Measurements from ENCODE around the gene TK2. TPM values are rescaled to one million over a fixed set of nuclear protein-coding genes. Genes with fewer than 3 reads are reported as not detected.
"Not testable (repeated sequence)": the region's sequence is repeated elsewhere in the genome, so short reads cannot be mapped to it uniquely, and the experiment has no call there.

The TK2 gene
- total RNA-seq, 2 donors from 2014 or later = 22.3 to 28.2 TPM

DNA sequence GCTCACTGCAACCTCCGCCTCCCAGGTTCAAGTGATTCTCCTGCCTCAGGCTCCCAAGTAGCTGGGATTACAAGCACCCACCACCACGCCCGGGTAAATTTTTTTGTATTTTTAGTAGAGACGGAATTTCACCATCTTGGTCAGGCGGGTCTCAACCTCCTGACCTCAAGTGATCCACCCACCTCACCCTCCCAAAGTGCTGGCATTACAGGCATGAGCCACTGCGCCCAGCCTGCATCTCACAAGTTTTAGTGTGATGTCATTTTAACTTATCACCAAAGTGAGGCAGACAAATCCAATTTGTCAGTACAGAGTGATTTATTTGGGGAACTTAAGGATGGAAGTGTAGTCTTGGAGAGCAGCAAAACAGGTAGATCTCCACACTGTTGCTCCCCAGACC lies 83.3 kb downstream of the TK2 start:
- intact Hi-C loops (cut with DNase I); DNase-seq; ATAC-seq: not testable (repeated sequence)

DNA sequence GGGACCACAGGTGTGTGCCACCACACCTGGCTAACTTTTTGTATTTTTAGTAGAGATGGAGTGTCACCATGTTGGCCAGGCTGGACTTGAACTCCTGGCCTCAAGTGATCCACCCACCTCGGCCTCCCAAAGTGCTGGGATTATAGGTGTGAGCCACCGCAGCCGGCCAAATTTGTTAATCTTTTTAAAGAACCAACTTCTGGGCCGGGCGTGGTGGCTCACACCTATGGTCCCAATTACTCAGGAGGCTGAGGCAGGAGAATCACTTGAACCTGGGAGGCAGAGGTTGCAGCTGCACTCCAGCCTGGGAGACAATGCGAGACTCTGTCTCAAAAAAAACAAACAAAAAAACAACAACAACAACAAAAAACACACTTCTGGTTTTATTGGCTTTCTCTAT lies 84.0 kb downstream of the TK2 start:
- DNase-seq; ATAC-seq; intact Hi-C loops (cut with DNase I): not testable (repeated sequence)

DNA sequence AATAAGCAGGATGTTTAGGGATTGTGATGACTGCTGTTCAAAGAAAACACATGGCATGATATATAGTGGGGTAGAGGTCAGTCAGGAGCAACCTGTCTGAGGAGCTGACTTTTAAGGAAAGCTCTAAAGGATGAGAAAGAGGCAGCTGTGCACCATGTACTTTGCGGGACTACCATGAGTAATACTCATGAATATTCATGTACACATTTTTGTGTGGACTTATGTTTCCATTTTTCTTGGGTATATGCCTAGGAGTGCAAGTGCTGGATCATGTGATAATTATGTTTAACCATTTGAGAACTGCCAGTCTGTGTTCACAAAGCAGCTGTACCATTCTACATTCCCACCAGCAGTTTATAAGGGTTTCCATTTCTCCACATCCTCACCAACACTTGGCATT lies 87.0 kb downstream of the TK2 start:
- DNase-seq (no peak), ATAC-seq (no peak)
- intact Hi-C loops (cut with DNase I) = no loop called here

DNA sequence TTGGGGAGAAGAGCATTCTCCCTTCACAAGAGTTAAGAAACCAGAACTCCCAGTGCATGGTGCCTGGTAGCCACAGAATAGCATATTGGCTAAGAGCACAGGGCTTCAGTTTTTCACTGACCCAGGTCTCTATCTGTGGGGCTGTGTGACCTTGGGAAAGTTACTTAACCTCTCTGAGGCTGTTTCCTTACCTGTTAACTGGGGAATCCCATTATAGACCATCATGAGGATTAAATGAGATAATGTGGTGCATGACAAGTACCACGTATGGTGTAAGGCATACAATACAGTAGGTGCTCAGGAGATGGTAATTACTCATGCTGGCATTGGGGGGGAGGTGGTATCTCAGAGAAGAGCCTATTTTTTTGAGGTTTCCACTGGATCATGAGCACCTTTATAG lies 89.2 kb downstream of the TK2 start:
- intact Hi-C loops (cut with DNase I) = no loop called here
- ATAC-seq = no peak
- no peak for DNase-seq

DNA sequence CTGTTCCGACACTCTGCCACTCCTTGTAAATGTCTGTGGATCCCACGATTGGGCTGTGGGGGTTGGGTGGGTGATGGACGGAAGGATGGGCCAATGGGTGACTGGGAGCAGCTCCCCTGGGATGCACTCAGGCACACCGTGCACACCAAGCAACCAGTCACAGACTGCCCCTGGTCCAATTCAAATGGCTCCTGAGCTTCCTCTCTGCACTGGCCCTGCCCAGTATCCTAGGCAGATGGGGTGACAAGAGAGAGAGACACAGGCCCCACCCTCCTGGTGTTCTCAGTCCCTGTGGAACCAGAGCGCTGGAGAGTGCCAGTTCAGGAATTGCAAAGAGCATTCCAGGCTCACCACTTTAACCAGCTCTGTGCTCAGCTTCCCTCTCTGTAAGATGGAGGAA lies 90.0 kb downstream of the TK2 start:
- intact Hi-C loops (cut with DNase I) = no loop called here
- ATAC-seq = no peak

DNA sequence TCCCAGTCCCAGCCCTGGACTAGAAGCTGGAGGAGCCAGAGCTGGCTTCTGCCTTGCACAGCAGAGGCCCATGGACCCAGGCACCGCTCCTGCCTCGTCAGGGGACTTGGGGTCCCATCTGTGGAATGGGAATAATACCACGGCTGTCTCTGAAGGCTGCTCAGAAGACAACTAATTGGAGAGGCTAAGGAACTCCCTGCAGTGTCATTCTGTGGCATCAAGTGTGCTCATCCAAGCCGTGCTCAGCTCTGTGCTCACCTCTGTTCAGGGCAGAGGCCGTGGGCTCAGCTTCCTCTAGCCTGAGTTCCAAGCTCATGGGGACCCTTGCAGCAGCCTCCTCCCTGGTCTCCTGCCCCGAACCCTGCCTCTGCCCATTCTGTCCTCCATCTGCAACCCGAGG lies 91.1 kb downstream of the TK2 start:
- intact Hi-C loops (cut with DNase I) = no loop called here
- no peak for DNase-seq
- ATAC-seq = no peak

More for the DNA sequence above, 90.0 kb downstream of the TK2 start:
- DNase-seq = no peak

DNA sequence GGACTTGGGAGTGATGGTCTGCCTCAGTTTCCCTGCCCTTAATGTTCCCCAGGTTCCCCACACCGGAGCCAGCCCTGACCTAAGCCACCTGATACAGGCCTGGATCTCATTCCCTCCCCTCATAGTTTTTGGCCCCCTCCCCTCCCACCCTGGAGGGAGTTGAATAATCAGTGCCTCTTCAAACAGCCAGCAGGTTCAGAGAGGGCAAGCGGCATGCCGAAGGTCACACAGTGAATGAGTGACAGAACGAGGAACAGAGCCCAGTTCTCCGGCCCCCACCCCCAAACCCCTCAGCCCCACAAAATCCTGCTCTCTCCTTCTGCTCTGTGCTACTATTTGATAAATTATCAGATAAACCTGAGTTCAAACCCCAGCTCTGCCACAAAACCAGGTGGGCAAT lies 91.6 kb downstream of the TK2 start:
- intact Hi-C loops (cut with DNase I) = no loop called here
- DNase-seq (no peak), ATAC-seq (no peak)

Other genes starting within 250 kb of the TK2 start
- 10 to 100 TPM; 40.3 to 80.0 TPM for gene CDH5, start 183.4 kb downstream of the TK2 start, total RNA-seq
- 1 to 10 TPM; 1.2 to 1.6 TPM for gene BEAN1, start 122.8 kb downstream of the TK2 start, total RNA-seq
- gene CKLF, start 2.5 kb upstream of the TK2 start, total RNA-seq = 10 to 100 TPM; 15.8 to 22.5 TPM
- gene CMTM1, start 16.3 kb upstream of the TK2 start, total RNA-seq = 1 to 10 TPM; 1.3 to 3.0 TPM
- gene CMTM2, start 29.3 kb upstream of the TK2 start, total RNA-seq = under 1 TPM in 1 of 2 donors, not detected in 1; 0.62 TPM
- 10 to 100 TPM; 18.1 to 18.9 TPM for gene CMTM3, start 54.6 kb upstream of the TK2 start, total RNA-seq
- 10 to 100 TPM; 14.4 to 15.1 TPM for gene CMTM4, start 146.6 kb upstream of the TK2 start, total RNA-seq
- gene DYNC1LI2, start 201.5 kb upstream of the TK2 start, total RNA-seq = 10 to 100 TPM; 81.6 to 90.6 TPM